Measurements from ENCODE around the gene CAMK2D. TPM values are rescaled to one million over a fixed set of nuclear protein-coding genes. Genes with fewer than 3 reads are reported as not detected.

The CAMK2D gene
- total RNA-seq, 4 donors from 2014 or later = 45.9 to 67.1 (median 56.2) TPM

DNA sequence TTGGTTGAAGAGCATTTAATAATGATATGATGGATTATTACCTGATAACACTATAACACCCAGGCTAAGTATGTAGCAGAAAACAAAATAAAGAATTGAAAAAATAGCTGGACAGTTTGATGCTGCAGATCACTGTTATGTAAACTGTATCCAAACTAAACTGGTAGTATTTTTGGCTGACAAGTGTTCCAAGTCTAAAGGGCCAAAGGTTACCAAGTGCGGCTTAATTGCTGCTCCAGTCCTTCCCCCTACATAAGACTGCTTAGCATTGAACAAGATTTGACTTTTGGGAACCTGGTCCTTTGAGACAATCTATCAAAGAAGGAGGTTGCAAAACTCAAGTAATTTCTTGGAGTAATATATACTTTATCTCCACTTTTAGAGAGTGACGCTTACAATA is 249.6 kb downstream of the CAMK2D start:
- TF ChIP-seq EP300 (IDR thresholded peaks at IDR 0.05) = no peak
- TF ChIP-seq POLR2A (IDR thresholded peaks at IDR 0.05) = no peak
- no peak for TF ChIP-seq POLR2AphosphoS5 (IDR thresholded peaks at IDR 0.05)
- TF ChIP-seq CTCF (IDR thresholded peaks at IDR 0.05) = no peak

DNA sequence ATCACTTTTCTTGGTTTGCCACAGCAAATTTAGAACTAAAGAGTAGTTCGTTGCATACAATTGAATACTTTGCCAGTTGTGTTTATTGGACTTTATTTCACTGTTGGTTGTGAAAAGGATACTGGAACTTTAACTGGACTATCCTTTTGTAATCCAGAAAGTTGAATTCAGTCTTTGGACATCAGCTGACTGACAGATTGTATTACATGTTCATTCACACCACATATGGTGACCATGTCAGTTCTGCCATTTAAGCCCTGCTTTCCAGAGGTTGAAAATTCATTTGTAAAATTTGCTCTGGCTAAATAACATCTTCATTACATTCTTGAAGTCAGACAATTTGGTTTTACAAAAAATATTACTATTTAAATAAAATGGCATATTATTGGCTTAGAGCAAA is 251.7 kb downstream of the CAMK2D start:
- H3K4me1 ChIP-seq = no peaks in the 10 kb centered on the region
- no peak overlapping the region for H3K27ac ChIP-seq
- WGBS, 2 donors (ENCODE audit: low coverage in 1 of 2) = 75 to 93% methylated on average over 1 of the region's 1 CpG
- H3K36me3 ChIP-seq = peaks cover 0 to 49% of the 10 kb centered on the region in 2 donors
- no peak overlapping the region for H3K4me3 ChIP-seq
- no peaks in the 10 kb centered on the region for H3K9me3 ChIP-seq
- H3K27me3 ChIP-seq = no peaks in the 10 kb centered on the region
- ATAC-seq = no peak
- TF ChIP-seq CTCF (IDR thresholded peaks at IDR 0.05) = no peak
- TF ChIP-seq POLR2AphosphoS5 (IDR thresholded peaks at IDR 0.05) = no peak
- no peak for TF ChIP-seq POLR2A (IDR thresholded peaks at IDR 0.05)

More for the DNA sequence above, 249.6 kb downstream of the CAMK2D start:
- 80 to 81% methylated on average over 2 of the region's 2 CpGs for WGBS, 2 donors (ENCODE audit: low coverage in 1 of 2)
- peaks cover 0 to 44% of the 10 kb centered on the region in 2 donors for H3K36me3 ChIP-seq
- no peak overlapping the region for H3K4me3 ChIP-seq
- H3K27ac ChIP-seq = no peak overlapping the region
- no peaks in the 10 kb centered on the region for H3K9me3 ChIP-seq
- no peaks in the 10 kb centered on the region for H3K27me3 ChIP-seq
- ATAC-seq = no peak
- H3K4me1 ChIP-seq = no peaks in the 10 kb centered on the region

DNA sequence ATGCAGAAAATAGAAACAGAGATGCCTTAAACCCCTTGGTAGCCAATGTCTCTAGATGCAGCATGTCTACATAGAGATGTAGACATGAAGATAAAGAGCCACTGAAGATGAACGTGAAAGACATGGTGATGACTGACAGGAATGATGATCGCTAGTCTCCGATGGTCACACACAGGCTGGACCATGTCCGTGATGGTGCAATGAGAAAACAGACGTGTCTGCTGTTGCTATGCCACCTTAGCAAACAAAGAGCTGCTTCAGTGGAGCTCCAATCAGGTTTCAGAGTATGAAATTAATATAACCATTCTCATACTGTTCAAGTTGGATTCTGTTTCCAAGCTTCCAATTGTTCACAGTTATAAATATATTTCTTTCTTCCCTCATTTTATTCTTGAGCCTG is 256.5 kb downstream of the CAMK2D start:
- no peak for TF ChIP-seq POLR2AphosphoS5 (IDR thresholded peaks at IDR 0.05)
- TF ChIP-seq POLR2A (IDR thresholded peaks at IDR 0.05) = no peak
- TF ChIP-seq CTCF (IDR thresholded peaks at IDR 0.05) = no peak
- no peak for TF ChIP-seq EP300 (IDR thresholded peaks at IDR 0.05)
- H3K27ac ChIP-seq = no peak overlapping the region
- ATAC-seq = no peak

DNA sequence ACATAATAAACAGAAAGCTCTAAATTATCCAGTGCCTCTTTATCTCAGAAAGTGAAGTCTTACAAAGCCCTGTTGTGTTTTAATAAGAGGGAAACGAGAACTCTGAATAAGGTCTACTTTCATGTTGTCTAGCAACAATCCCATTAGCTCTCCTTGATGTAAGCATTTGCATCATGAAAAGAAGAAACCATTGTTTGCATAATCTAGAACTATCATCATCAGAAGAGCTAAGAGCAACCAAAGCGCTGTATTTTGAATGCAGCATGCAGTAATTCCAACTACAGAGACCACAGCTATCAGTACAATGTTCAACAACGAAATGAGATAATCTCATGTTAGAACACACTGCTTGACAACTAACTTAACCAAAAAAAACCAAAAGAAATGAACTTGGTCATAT is 257.1 kb downstream of the CAMK2D start:
- H3K27ac ChIP-seq = no peak overlapping the region
- WGBS, 2 donors (ENCODE audit: low coverage in 1 of 2) = 86 to 97% methylated on average over 3 of the region's 3 CpGs
- peaks cover 0 to 7% (median 0%) of the 10 kb centered on the region in 3 donors for H3K4me1 ChIP-seq
- H3K9me3 ChIP-seq = no peaks in the 10 kb centered on the region
- ATAC-seq = no peak
- no peaks in the 10 kb centered on the region for H3K27me3 ChIP-seq
- H3K4me3 ChIP-seq = no peak overlapping the region
- TF ChIP-seq POLR2AphosphoS5 (IDR thresholded peaks at IDR 0.05) (no peak), CTCF (IDR thresholded peaks at IDR 0.05) (no peak), POLR2A (IDR thresholded peaks at IDR 0.05) (no peak), EP300 (IDR thresholded peaks at IDR 0.05) (no peak)
- peaks cover 0 to 20% of the 10 kb centered on the region in 2 donors for H3K36me3 ChIP-seq

More for the DNA sequence above, 256.5 kb downstream of the CAMK2D start:
- 86 to 100% methylated on average over 2 to 5 of the region's 5 CpGs for WGBS, 2 donors (ENCODE audit: low coverage in 1 of 2)
- no peaks in the 10 kb centered on the region for H3K9me3 ChIP-seq
- H3K4me3 ChIP-seq = no peak overlapping the region
- no peaks in the 10 kb centered on the region for H3K27me3 ChIP-seq
- peaks cover 0 to 1% (median 0%) of the 10 kb centered on the region in 3 donors for H3K4me1 ChIP-seq
- peaks cover 0 to 20% of the 10 kb centered on the region in 2 donors for H3K36me3 ChIP-seq

GRCh38 chr4:113503691-113504090 is 257.8 kb downstream of the CAMK2D start:
- Histone ChIP-seq H3K4me1 (peaks cover 0 to 10% (median 0%) of the 10 kb centered on the region in 3 donors), H3K36me3 (peaks cover 0 to 20% of the 10 kb centered on the region in 2 donors), H3K9me3 (no peaks in the 10 kb centered on the region), H3K27ac (no peak overlapping the region), H3K27me3 (no peaks in the 10 kb centered on the region), H3K4me3 (no peak overlapping the region)
- TF ChIP-seq CTCF (IDR thresholded peaks at IDR 0.05) = no peak
- TF ChIP-seq EP300 (IDR thresholded peaks at IDR 0.05) = no peak
- no peak for TF ChIP-seq POLR2A (IDR thresholded peaks at IDR 0.05)
- TF ChIP-seq POLR2AphosphoS5 (IDR thresholded peaks at IDR 0.05) = no peak
- ATAC-seq = no peak
